A673 (cell line): Measurements from ENCODE around the gene TES. TPM values are rescaled to one million over a fixed set of nuclear protein-coding genes. Genes with fewer than 3 reads are reported as not detected.
A peak's percentile ranks its signal among the peaks of the same experiment; 100 is the strongest.

Experiments used
- BruUV-seq: library from RNA; stranded (reverse); fragments of 400-500 nt; replicated peaks from 2 replicates; lab custom pipeline; 2021; lab: Mats Ljungman, UMichigan
- CTCF ChIA-PET: fragments of 300-600 bp; sonication (Branson Sonifier 250); formaldehyde crosslinking; loops from one replicate; lab custom pipeline; 2022; ENCODE audit warnings: antibody characterized with exemption; lab: Charles Lee
- POLR2A ChIA-PET: fragments of 300-600 bp; sonication (Branson Sonifier 250); formaldehyde crosslinking; loops from one replicate; lab custom pipeline; 2022; ENCODE audit warnings: antibody characterized with exemption; ENCODE audit not compliant: low non-redundant PET; lab: Charles Lee
- DNase-seq: peaks from one replicate; pipeline ENCODE4 v3.0.0-alpha.2; 2015; ENCODE audit warnings: low spot score
- H3K27ac ChIP-seq: fragments of 200-600 bp; sonication (generic); 2 replicates; pipeline ENCODE4 v1.5.1; 2016; ENCODE audit warnings: mixed run types, low read depth, mild to moderate bottlenecking, mixed read lengths, antibody characterized with exemption, low read length; ENCODE audit not compliant: poor library complexity, severe bottlenecking
- H3K27me3 ChIP-seq: fragments of 200-600 bp; sonication (generic); replicated peaks from 2 replicates; pipeline ENCODE4 v1.6.1; 2017; ENCODE audit warnings: mixed run types, low read depth, mild to moderate bottlenecking, mixed read lengths, antibody characterized with exemption, low read length; ENCODE audit not compliant: insufficient read depth, poor library complexity
- H3K36me3 ChIP-seq: fragments of 200-600 bp; sonication (generic); 2 replicates; pipeline ENCODE4 v1.6.1; 2016; ENCODE audit warnings: mixed run types, mild to moderate bottlenecking, mixed read lengths, antibody characterized with exemption, low read length; ENCODE audit not compliant: insufficient read depth, poor library complexity, severe bottlenecking
- H3K4me1 ChIP-seq: fragments of 200-600 bp; sonication (generic); 2 replicates; pipeline ENCODE4 v1.6.1; 2017; ENCODE audit warnings: mixed run types, mild to moderate bottlenecking, mixed read lengths, antibody characterized with exemption, low read length; ENCODE audit not compliant: insufficient read depth, poor library complexity, severe bottlenecking
- H3K4me3 ChIP-seq: fragments of 200-600 bp; sonication (generic); 2 replicates; pipeline ENCODE4 v1.5.1; 2016; ENCODE audit warnings: low read depth, mixed run types, mild to moderate bottlenecking, mixed read lengths, low read length; ENCODE audit not compliant: poor library complexity, severe bottlenecking
- H3K9me3 ChIP-seq: fragments of 200-600 bp; sonication (generic); 2 replicates; pipeline ENCODE4 v1.6.1; 2016; ENCODE audit warnings: mixed run types, low read depth, mild to moderate bottlenecking, mixed read lengths, antibody characterized with exemption, low read length; ENCODE audit not compliant: poor library complexity, severe bottlenecking
- EZH2 ChIP-seq: fragments of 200-600 bp; sonication (generic); IDR thresholded peaks from 2 replicates; pipeline ENCODE4 v1.6.1; 2017; ENCODE audit warnings: borderline replicate concordance, low read depth, mild to moderate bottlenecking, mixed read lengths, antibody characterized with exemption, low read length; ENCODE audit not compliant: poor library complexity, severe bottlenecking
- intact Hi-C: fragments of 100-400 bp; cut with micrococcal nuclease; formaldehyde crosslinking; loops from one replicate; pipeline ENCODE4 v1.10.0; 2022; ENCODE audit not compliant: unreplicated experiment
- total RNA-seq: library from RNA; stranded (reverse); gene quantifications from 2 replicates; pipeline ENCODE4 v1.2.3, GENCODE V29; 2021
- TF ChIP-seq, protein P1 (sequence below): fragments of 300-800, 200-600 bp; sonication (generic); conservative IDR thresholded peaks from 2 replicates; pipeline ENCODE4 v1.5.1; 2017; ENCODE audit warnings: low read depth, mild to moderate bottlenecking, antibody characterized with exemption, low read length, moderate library complexity, mixed read lengths

TES gene
- total RNA-seq, 1 experiment from 2014 or later, result 121 TPM

DNA sequence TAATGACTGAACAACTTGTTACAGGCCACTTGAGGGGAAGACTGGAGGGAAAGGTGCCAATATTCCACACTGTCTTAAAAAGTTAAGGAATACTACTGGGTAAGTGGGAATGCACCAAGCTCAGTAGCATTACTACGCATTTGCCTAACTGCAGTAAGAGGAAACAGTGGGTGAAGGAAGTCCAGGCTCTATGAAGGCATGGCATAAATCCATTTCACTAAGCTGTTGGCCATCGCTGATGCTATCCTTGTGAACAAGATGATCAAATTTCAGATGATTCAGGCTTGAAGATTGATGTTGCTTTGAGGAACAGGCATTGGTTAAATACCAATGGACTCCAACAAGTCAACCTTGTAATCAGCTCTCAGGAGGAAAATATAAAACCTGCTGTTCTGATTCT lies 44.2 kb upstream of the TES start:
- Histone ChIP-seq H3K36me3 (no peaks in the 10 kb centered on the region), H3K27me3 (no peaks in the 10 kb centered on the region), H3K4me1 (peaks cover 14% of the 10 kb centered on the region), H3K9me3 (no peaks in the 10 kb centered on the region), H3K27ac (peak overlapping the region; percentile 13), H3K4me3 (no peak overlapping the region)
- no peak for DNase-seq
- ChIA-PET CTCF (interaction anchor here (0.5 kb wide), 1 partner anchor 1221 kb away, joined by 4 read pairs; no protein-coding TSS in a partner anchor), POLR2A (no interaction called here)
- intact Hi-C loops, result no loop called here
- BruUV-seq, result no TSS peak
- TF ChIP-seq EZH2, result no peak
- TF ChIP-seq, protein P1, sequence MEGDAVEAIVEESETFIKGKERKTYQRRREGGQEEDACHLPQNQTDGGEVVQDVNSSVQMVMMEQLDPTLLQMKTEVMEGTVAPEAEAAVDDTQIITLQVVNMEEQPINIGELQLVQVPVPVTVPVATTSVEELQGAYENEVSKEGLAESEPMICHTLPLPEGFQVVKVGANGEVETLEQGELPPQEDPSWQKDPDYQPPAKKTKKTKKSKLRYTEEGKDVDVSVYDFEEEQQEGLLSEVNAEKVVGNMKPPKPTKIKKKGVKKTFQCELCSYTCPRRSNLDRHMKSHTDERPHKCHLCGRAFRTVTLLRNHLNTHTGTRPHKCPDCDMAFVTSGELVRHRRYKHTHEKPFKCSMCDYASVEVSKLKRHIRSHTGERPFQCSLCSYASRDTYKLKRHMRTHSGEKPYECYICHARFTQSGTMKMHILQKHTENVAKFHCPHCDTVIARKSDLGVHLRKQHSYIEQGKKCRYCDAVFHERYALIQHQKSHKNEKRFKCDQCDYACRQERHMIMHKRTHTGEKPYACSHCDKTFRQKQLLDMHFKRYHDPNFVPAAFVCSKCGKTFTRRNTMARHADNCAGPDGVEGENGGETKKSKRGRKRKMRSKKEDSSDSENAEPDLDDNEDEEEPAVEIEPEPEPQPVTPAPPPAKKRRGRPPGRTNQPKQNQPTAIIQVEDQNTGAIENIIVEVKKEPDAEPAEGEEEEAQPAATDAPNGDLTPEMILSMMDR, result no peak

DNA sequence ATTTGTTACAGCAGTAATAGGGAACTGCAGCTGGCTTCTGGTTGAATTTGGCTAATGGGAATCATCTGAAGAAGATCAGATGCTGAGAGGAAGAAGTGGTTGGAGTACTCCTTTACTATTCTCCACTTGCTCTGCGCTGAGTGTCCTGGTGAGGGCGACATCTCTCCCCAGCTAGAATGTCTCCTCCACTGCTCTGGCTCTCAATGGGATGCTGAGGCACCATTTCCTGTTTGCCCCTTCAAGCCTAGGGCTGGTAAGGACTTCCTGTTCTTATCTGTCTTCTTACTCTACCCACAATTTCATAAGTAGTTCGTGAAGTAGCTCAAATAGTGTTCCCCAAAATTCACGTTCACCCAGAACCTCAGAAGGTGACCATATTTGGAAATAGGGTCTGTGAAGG lies 43.2 kb upstream of the TES start:
- no peaks in the 10 kb centered on the region for H3K36me3 ChIP-seq
- POLR2A ChIA-PET, result no interaction called here
- no peak overlapping the region for H3K27ac ChIP-seq
- intact Hi-C loops, result no loop called here
- TF ChIP-seq, protein P1, result peak; percentile 42
- no peak for TF ChIP-seq EZH2
- DNase-seq, result peak; percentile 64
- H3K4me3 ChIP-seq, result no peak overlapping the region
- H3K4me1 ChIP-seq, result peaks cover 14% of the 10 kb centered on the region
- no peaks in the 10 kb centered on the region for H3K27me3 ChIP-seq
- CTCF ChIA-PET, result no interaction called here
- no peaks in the 10 kb centered on the region for H3K9me3 ChIP-seq
- BruUV-seq, result no TSS peak

DNA sequence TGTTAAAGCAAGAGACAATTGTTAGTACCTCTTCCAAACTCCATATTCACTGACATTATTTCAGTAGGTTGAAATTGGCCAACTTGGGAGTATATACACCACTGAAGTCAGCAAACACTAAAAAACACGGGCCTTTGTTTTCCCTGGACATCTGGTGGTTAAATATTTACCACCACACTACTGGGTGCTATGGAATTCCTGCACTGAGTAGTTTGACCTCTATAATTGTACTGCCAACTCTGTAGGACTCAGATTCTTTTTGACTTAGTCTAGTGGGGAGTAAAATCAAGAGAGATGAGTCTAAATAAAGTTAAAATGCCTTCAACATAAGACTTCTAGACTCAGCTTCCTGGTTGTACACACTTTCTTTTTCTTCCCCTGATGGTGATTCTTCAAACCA lies 41.3 kb upstream of the TES start:
- Histone ChIP-seq H3K27ac (no peak overlapping the region), H3K4me3 (no peak overlapping the region), H3K9me3 (no peaks in the 10 kb centered on the region), H3K36me3 (no peaks in the 10 kb centered on the region), H3K27me3 (no peaks in the 10 kb centered on the region), H3K4me1 (peaks cover 18% of the 10 kb centered on the region)
- TF ChIP-seq, protein P1, result no peak
- no peak for TF ChIP-seq EZH2
- intact Hi-C loops, result no loop called here
- POLR2A ChIA-PET, result no interaction called here
- BruUV-seq, result no TSS peak
- no peak for DNase-seq
- CTCF ChIA-PET, result interaction anchor here (1.2 kb wide), 1 partner anchor 11 kb away, joined by 3 read pairs; no protein-coding TSS in a partner anchor
